SK-N-SH (cell line): Measurements from ENCODE around the gene KAT6B. TPM values are rescaled to one million over a fixed set of nuclear protein-coding genes. Genes with fewer than 3 reads are reported as not detected.

ENCODE experiments used
- CTCF ChIA-PET: fragments of 300-600, 350-600 bp; formaldehyde crosslinking; extraction: SDS; loops from one replicate; lab custom pipeline; 2021; lab: Yijun Ruan, JAX
- POLR2A ChIA-PET: fragments of 350-600 bp; sonication (Branson Sonifier 250); formaldehyde crosslinking; extraction: SDS; loops from one replicate; lab custom pipeline; 2020; ENCODE audit warnings: antibody characterized with exemption, inconsistent platforms; lab: Yijun Ruan, JAX
- DNase-seq: peaks from one replicate; pipeline ENCODE4 v3.0.0; 2012
- H2AFZ ChIP-seq: fragments of 200-600 bp; sonication (generic); 2 replicates; pipeline ENCODE4 v1.8.1; 2016; ENCODE audit warnings: antibody characterized with exemption, mild to moderate bottlenecking, low read depth
- H3F3A ChIP-seq: fragments of 200-600 bp; sonication (generic); replicated peaks from 2 replicates; pipeline ENCODE3; 2016; ENCODE audit warnings: antibody characterized with exemption, mild to moderate bottlenecking; ENCODE audit not compliant: insufficient read depth
- H3K27ac ChIP-seq, 2 experiments: fragments of 200-500 bp in 1 of 2; fragments of 200-600 bp in 1 of 2; sonication (Bioruptor generic) in 1 of 2; sonication (generic), shearing (Covaris generic) in 1 of 2; 2 replicates each; pipeline versions ENCODE4 v1.5.1 to v1.6.1; 2014 to 2016; ENCODE audit warnings: low read depth in 2 of 2, inconsistent platforms in 1 of 2, low read length in 1 of 2, mild to moderate bottlenecking in 1 of 2, mixed read lengths in 1 of 2
- H3K27me3 ChIP-seq: fragments of 200-600 bp; sonication (generic), shearing (Covaris generic); 2 replicates; pipeline ENCODE4 v1.6.1; 2016; ENCODE audit warnings: mixed run types; ENCODE audit not compliant: insufficient read depth
- H3K36me3 ChIP-seq, 2 experiments: fragments of 200-500 bp in 1 of 2; fragments of 200-600 bp in 1 of 2; sonication (Bioruptor generic) in 1 of 2; sonication (generic) in 1 of 2; replicated peaks in 1 of 2; 2 replicates each; pipeline versions ENCODE3 to v1.5.1; 2014 to 2016; ENCODE audit warnings: low read length in 1 of 2, mild to moderate bottlenecking in 1 of 2; ENCODE audit not compliant: insufficient read depth in 2 of 2, control insufficient read depth in 1 of 2
- H3K4me1 ChIP-seq, 2 experiments: fragments of 200-500 bp in 1 of 2; fragments of 200-600 bp in 1 of 2; sonication (Bioruptor generic) in 1 of 2; sonication (generic), shearing (Covaris generic) in 1 of 2; 2 replicates each; pipeline versions ENCODE4 v1.5.1 to v1.6.1; 2014 to 2016; ENCODE audit warnings: low read depth in 1 of 2, low read length in 1 of 2, mixed run types in 1 of 2; ENCODE audit not compliant: insufficient read depth in 2 of 2, control insufficient read depth in 1 of 2
- H3K4me2 ChIP-seq: fragments of 200-600 bp; sonication (generic), shearing (Covaris generic); 2 replicates; pipeline ENCODE4 v1.6.1; 2017; ENCODE audit warnings: mixed run types
- H3K4me3 ChIP-seq, 2 experiments: fragments of 200-500 bp in 1 of 2; fragments of 200-600 bp in 1 of 2; sonication (Bioruptor generic) in 1 of 2; sonication (generic), shearing (Covaris generic) in 1 of 2; 2 replicates each; pipeline versions ENCODE4 v1.5.1 to v1.8.1; 2014 to 2016; ENCODE audit warnings: low read depth in 2 of 2, inconsistent platforms in 1 of 2, low read length in 1 of 2, mild to moderate bottlenecking in 1 of 2, mixed read lengths in 1 of 2, moderate library complexity in 1 of 2
- H3K79me2 ChIP-seq: fragments of 200-600 bp; sonication (generic); 2 replicates; pipeline ENCODE4 v1.8.1; 2017; ENCODE audit warnings: mild to moderate bottlenecking; ENCODE audit not compliant: insufficient read depth
- H3K9ac ChIP-seq: fragments of 200-600 bp; sonication (generic); 2 replicates; pipeline ENCODE4 v1.6.1; 2017; ENCODE audit warnings: mixed run types
- H3K9me2 ChIP-seq: fragments of 200-600 bp; sonication (generic); 2 replicates; pipeline ENCODE4 v1.6.1; 2017; ENCODE audit warnings: mixed run types
- H3K9me3 ChIP-seq: fragments of 200-600 bp; sonication (generic); 2 replicates; pipeline ENCODE4 v1.6.1; 2017; ENCODE audit warnings: mixed run types, mild to moderate bottlenecking, moderate library complexity
- H4K20me1 ChIP-seq: fragments of 200-600 bp; sonication (generic); 2 replicates; pipeline ENCODE4 v1.6.1; 2017; ENCODE audit warnings: mild to moderate bottlenecking, mixed run types; ENCODE audit not compliant: insufficient read depth
- ELF1 ChIP-seq: IDR thresholded peaks from 2 replicates; pipeline ENCODE4 v1.4.0; 2012
- EP300 ChIP-seq, 2 experiments: IDR thresholded peaks; 2 replicates each; pipeline versions ENCODE4 v1.4.0 to v1.6.1; 2012; ENCODE audit warnings: borderline replicate concordance in 1 of 2, low read depth in 1 of 2, low read length in 1 of 2
- GABPA ChIP-seq: IDR thresholded peaks from 2 replicates; pipeline ENCODE4 v1.4.0; 2012; ENCODE audit warnings: low read depth, mild to moderate bottlenecking
- NRF1 ChIP-seq: IDR thresholded peaks from 2 replicates; pipeline ENCODE4 v1.6.1; 2012; ENCODE audit warnings: low read depth, mild to moderate bottlenecking, low read length
- POLR2AphosphoS5 ChIP-seq: IDR thresholded peaks from 2 replicates; pipeline ENCODE4 v1.6.1; 2012; ENCODE audit warnings: low read depth, low read length
- RCOR1 ChIP-seq: fragments of 150-350 bp; IDR thresholded peaks from 2 replicates; pipeline ENCODE4 v1.6.1; 2017; ENCODE audit warnings: antibody characterized with exemption, low read length
- REST ChIP-seq: IDR thresholded peaks from 2 replicates; pipeline ENCODE4 v1.6.1; 2012; ENCODE audit warnings: mild to moderate bottlenecking, low read depth, low read length, moderate library complexity
- SIN3A ChIP-seq: IDR thresholded peaks from 2 replicates; pipeline ENCODE4 v1.6.1; 2012; ENCODE audit warnings: low read depth, mild to moderate bottlenecking, low read length, moderate library complexity, borderline replicate concordance
- SMC3 ChIP-seq: IDR thresholded peaks from 2 replicates; pipeline ENCODE4 v1.6.1; 2012; ENCODE audit warnings: low read depth, low read length, improper control_type of control experiment
- TEAD4 ChIP-seq: IDR thresholded peaks from 2 replicates; pipeline ENCODE4 v1.4.0; 2012; ENCODE audit warnings: mild to moderate bottlenecking, borderline replicate concordance; ENCODE audit not compliant: insufficient read depth
- WGBS: methylation state at CpG from one replicate; pipeline ENCODE4 v1.1.6; 2017; ENCODE audit warnings: low lambda C conversion rate; 5-methylcytosine and 5-hydroxymethylcytosine counted together
- polyA plus RNA-seq, 3 experiments: library from polyadenylated mRNA; depleted of rRNA; stranded (reverse); fragments of >200 nt; gene quantifications; 2 replicates each; pipeline ENCODE4 v1.2.3, GENCODE V29; 2012
- TF ChIP-seq, protein P1 (sequence below): fragments of 200-600 bp; sonication (generic); IDR thresholded peaks from 2 replicates; pipeline ENCODE4 v1.6.1; 2017; ENCODE audit warnings: antibody characterized with exemption, mild to moderate bottlenecking, moderate library complexity

KAT6B gene
- polyA plus RNA-seq, 1 of the 3 experiments (the other 2 are of a cell fraction): 4.3 TPM

DNA sequence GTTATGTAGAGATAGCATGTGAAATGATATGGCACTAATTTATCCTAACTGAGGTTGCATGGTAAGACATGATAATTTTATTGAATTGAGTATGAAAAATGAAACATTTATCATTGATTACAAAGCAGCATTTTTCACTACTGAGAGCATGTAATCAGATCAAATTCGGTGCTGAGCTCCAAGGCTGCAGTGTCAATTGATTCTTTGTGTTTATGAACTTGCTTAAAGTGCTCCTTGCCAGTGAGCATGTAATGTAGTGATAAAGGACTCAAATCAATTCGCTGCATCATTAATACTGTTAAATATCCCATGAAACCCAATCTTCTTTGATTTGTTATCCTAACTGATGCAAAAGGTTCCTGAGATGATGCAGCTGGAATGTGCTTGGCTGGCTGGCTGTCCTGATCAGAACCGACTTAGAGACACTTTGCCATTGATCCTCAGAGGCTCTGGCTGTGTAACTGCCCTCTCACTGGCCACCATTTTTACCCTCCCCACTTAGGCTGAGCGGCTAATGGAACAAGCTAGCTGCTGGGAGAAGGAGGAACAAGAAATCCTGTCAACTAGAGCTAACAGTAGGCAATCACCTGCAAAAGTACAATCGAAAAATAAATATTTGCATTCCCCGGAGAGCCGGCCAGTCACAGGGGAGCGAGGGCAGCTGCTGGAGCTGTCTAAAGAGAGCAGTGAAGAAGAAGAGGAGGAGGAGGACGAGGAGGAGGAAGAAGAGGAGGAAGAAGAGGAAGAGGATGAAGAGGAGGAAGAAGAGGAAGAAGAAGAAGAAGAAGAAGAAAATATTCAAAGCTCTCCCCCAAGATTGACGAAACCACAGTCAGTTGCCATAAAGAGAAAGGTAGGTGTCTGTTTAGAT is 195.2 kb downstream of the KAT6B start:
- no peaks in the 10 kb centered on the region for H3K9me3 ChIP-seq
- no peak overlapping the region for H2AFZ ChIP-seq
- H3K9ac ChIP-seq: no peak overlapping the region
- no peaks in the 10 kb centered on the region for H3K9me2 ChIP-seq
- H3K27ac ChIP-seq: no peak overlapping the region
- H3K4me3 ChIP-seq: no peak overlapping the region
- CTCF ChIA-PET: interaction anchor here (0.6 to 4.2 kb wide), 17 partner anchors 11 to 1081 kb away, joined by 3 to 32 read pairs (median 4); partner anchors contain the start of gene COMTD1
- WGBS: 84% methylated on average over 10 of the region's 10 CpGs
- no peak overlapping the region for H3K4me2 ChIP-seq
- TF ChIP-seq POLR2AphosphoS5: no peak
- TF ChIP-seq, all 33 proteins: peak for 0
- DNase-seq: no peak
- peaks cover 40 to 47% of the 10 kb centered on the region in 2 experiments for H3K36me3 ChIP-seq
- no peaks in the 10 kb centered on the region for H4K20me1 ChIP-seq
- no peaks in the 10 kb centered on the region for H3F3A ChIP-seq
- H3K27me3 ChIP-seq: no peaks in the 10 kb centered on the region
- H3K4me1 ChIP-seq: no peaks in the 10 kb centered on the region; a peak in 1 of 4 replicates
- POLR2A ChIA-PET: no interaction called here
- H3K79me2 ChIP-seq: no peaks in the 10 kb centered on the region

GRCh38 chr10:75023074-75023473 is 196.7 kb downstream of the KAT6B start:
- no peaks in the 10 kb centered on the region; a peak in 1 of 4 replicates for H3K4me1 ChIP-seq
- TF ChIP-seq, protein P1, sequence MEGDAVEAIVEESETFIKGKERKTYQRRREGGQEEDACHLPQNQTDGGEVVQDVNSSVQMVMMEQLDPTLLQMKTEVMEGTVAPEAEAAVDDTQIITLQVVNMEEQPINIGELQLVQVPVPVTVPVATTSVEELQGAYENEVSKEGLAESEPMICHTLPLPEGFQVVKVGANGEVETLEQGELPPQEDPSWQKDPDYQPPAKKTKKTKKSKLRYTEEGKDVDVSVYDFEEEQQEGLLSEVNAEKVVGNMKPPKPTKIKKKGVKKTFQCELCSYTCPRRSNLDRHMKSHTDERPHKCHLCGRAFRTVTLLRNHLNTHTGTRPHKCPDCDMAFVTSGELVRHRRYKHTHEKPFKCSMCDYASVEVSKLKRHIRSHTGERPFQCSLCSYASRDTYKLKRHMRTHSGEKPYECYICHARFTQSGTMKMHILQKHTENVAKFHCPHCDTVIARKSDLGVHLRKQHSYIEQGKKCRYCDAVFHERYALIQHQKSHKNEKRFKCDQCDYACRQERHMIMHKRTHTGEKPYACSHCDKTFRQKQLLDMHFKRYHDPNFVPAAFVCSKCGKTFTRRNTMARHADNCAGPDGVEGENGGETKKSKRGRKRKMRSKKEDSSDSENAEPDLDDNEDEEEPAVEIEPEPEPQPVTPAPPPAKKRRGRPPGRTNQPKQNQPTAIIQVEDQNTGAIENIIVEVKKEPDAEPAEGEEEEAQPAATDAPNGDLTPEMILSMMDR: no peak
- TF ChIP-seq SMC3 (no peak), ELF1 (no peak), GABPA (no peak), REST (no peak), RCOR1 (no peak), SIN3A (no peak), EP300 (IDR thresholded peaks at IDR 0.05; ENCODE audit: borderline replicate concordance in 1 of 2, low read depth in 1 of 2, low read length in 1 of 2) (no peak), TEAD4 (no peak), NRF1 (no peak)
- no peak overlapping the region for H3K9ac ChIP-seq
- H3K9me3 ChIP-seq: no peaks in the 10 kb centered on the region
- H3K4me2 ChIP-seq: no peak overlapping the region
- no peak for DNase-seq
- no peak overlapping the region for H3K27ac ChIP-seq
- no CpG with 5 or more reads among the region's 2 CpGs for WGBS
- peaks cover 44 to 51% of the 10 kb centered on the region in 2 experiments for H3K36me3 ChIP-seq
- ChIA-PET CTCF (interaction anchor here (0.8 to 4.2 kb wide), 8 partner anchors 9 to 779 kb away, joined by 3 to 24 read pairs (median 4); no protein-coding TSS in a partner anchor), POLR2A (no interaction called here)
- no peak overlapping the region for H3K4me3 ChIP-seq
- H3F3A ChIP-seq: no peaks in the 10 kb centered on the region
- no peaks in the 10 kb centered on the region for H3K79me2 ChIP-seq
- H3K27me3 ChIP-seq: no peaks in the 10 kb centered on the region
- no peaks in the 10 kb centered on the region for H4K20me1 ChIP-seq
- H2AFZ ChIP-seq: no peak overlapping the region
- H3K9me2 ChIP-seq: no peaks in the 10 kb centered on the region
